AG10803 (cell line): Measurements from ENCODE around the gene NUDT7.

Experiments used
- DNase-seq: peaks from one replicate; pipeline ENCODE4 v3.0.0; 2010; ENCODE audit warnings: low read depth
- H3K4me3 ChIP-seq: 2 replicates; pipeline ENCODE4 v1.5.1; 2011; ENCODE audit warnings: mild to moderate bottlenecking, low read length, control low read depth
- TF ChIP-seq, protein P1 (sequence below): conservative IDR thresholded peaks from 2 replicates; pipeline ENCODE4 v1.5.1; 2011; ENCODE audit warnings: mild to moderate bottlenecking, low read length, control low read depth, inconsistent platforms

Gene NUDT7

DNA sequence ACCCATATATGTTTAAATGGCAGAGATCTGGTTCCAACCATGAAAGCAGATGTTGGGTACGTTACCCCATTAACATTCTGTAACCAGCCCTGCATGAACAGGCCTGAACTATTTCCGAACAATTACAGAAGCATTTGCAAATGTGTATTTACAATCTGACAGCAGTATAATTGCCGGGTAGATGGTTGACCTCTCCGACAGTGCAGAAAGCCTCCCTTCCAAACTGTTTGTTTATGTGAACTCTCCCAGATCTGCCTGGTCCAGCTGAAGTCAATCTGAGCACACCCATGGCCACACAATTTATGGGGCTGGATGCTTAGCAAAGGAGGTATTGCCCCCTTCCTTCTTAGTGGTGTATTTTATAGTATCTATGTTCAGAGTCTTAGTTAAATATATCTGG is 21.8 kb downstream of the NUDT7 start:
- DNase-seq = no peak
- H3K4me3 ChIP-seq = no peak overlapping the region
- TF ChIP-seq, protein P1, sequence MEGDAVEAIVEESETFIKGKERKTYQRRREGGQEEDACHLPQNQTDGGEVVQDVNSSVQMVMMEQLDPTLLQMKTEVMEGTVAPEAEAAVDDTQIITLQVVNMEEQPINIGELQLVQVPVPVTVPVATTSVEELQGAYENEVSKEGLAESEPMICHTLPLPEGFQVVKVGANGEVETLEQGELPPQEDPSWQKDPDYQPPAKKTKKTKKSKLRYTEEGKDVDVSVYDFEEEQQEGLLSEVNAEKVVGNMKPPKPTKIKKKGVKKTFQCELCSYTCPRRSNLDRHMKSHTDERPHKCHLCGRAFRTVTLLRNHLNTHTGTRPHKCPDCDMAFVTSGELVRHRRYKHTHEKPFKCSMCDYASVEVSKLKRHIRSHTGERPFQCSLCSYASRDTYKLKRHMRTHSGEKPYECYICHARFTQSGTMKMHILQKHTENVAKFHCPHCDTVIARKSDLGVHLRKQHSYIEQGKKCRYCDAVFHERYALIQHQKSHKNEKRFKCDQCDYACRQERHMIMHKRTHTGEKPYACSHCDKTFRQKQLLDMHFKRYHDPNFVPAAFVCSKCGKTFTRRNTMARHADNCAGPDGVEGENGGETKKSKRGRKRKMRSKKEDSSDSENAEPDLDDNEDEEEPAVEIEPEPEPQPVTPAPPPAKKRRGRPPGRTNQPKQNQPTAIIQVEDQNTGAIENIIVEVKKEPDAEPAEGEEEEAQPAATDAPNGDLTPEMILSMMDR = no peak

DNA sequence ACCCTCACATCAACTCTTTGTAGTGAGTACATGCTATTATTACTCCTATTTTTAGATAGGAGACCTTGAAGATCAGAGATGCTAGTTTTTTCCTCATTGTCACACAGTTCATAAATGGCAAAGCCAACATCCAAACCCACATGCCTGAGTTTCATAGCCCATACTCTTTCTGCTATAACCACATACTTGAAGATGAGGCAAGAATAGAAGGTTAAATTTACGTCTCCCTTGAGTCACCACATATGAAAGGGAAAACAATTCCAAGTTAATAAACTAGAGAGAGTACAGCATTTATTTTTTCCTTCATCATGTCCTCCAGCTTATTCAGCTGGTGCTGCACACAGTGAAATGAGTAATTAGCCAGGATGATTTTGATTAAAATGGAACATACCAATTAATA is 23.7 kb downstream of the NUDT7 start:
- TF ChIP-seq, protein P1 = no peak
- peak; percentile 55 for DNase-seq
- no peak overlapping the region for H3K4me3 ChIP-seq

DNA sequence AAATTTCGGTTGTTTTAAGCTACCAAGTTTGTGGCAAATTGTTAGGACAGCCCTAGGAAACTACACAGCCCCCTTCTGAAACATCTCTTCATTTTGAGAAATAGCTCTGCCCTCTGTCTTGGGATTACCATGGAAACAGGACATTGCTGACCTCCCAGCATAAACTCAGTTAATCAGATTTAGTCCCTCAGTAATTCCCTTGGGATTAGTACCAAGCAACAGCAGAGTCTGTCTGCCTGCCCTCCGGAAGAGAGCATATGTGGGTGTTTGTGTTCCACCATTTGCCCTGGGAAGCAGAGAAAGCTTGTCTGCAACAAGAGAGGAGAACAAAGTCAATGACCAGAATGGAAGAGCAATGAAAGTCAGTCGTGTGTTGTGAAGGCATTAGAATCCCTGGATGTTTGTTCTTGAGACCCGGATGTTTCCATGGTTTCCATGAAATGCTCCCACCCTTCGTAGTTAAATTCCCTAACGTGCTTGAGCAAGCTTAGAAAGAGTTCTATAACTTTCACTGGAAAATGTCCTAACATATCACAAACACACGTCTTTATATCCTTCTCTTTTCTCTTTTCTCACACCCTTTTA is 26.2 kb downstream of the NUDT7 start:
- no peak overlapping the region for H3K4me3 ChIP-seq
- TF ChIP-seq, protein P1 = no peak
- DNase-seq = no peak

DNA sequence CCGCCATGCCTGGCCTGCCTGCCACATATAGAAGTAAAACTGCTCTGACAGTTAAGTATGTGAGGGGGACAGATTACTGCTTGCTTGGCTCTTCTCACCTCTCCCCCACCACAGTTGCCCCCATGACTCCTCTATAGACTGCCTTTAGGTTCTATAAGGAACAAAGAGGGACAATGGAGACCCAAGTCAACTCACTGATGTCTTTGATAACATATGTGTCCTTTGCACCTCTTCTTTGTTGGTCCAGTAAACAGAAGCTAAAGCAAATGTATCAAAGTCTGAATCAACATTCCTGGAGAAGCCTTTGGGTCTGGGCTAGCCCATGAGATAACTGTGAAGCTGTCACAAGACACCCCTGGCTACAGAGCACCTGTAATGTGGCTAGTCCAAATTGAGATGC is 27.1 kb downstream of the NUDT7 start:
- DNase-seq = no peak
- no peak overlapping the region for H3K4me3 ChIP-seq
- TF ChIP-seq, protein P1 = no peak

DNA sequence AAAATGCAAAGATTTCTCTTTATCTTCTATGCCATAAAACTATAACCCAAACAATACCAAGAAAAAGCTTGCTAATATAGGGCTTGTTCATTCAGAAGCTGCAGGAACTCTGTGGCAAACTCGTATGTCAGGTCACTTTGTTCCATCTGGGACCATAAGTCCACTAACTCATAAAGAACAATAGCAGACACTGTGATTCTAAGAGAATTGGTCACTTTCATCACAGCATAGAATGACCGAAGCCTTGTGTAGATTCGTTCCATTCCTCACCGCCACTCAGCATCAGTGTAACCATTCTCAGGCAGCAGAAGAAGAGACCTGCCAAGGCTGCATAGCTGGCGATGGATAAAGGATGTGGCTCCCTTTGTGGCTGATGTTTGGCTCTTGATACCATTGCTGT is 35.7 kb downstream of the NUDT7 start:
- H3K4me3 ChIP-seq = no peak overlapping the region
- TF ChIP-seq, protein P1 = no peak
- DNase-seq = no peak

DNA sequence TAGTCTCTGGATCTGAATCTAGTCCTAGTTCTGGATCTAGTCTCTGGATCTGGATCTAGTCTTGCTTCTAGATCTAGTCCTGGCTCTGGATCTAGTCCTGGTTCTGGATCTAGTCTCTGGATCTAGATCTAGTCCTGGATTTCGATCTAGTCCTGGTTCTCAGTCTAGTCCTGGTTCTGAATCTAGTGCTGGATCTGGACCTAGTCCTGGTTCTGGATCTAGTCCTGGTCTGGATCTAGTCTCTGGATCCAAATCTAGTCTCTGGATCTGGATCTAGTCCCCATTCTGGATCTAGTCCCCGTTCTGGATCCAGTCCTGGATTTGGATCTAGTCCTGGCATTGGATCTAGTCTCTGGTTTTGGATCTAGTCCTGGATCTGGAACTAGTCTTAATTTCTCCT is 36.2 kb downstream of the NUDT7 start:
- TF ChIP-seq, protein P1 = no peak
- no peak overlapping the region for H3K4me3 ChIP-seq
- DNase-seq = no peak

DNA sequence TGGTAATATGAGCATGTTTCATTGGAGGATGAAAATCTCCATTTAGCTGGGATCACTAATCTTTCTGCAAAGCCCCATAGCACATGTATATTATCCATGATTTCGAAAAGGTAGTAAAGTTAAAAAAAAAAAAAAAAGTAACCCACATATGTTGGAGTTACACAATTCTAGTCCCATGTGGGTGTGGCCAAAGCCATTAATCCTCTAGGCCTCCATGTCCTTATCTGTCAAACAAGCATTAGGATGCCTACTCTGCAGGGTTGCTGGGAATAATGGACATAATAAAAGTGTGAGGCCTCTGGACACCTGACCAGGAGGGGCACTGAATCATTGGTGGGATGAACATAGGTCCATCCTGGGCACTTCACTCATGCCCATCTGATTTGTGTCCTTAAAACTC is 36.9 kb downstream of the NUDT7 start:
- TF ChIP-seq, protein P1 = no peak
- no peak for DNase-seq
- no peak overlapping the region for H3K4me3 ChIP-seq
